ENCODE data around the gene CLDN6. TPM values are rescaled to one million over a fixed set of nuclear protein-coding genes. Genes with fewer than 3 reads are reported as not detected.

Gene CLDN6
- total and polyA plus RNA-seq, 2 of the 13 experiments (the other 11 are each of a cell fraction or from before 2014, with no cell fraction given), result 5.9 to 7.6 TPM

GRCh38 chr16:3007059-3007956 lies 10.7 kb downstream of the CLDN6 start (continued):
- TF ChIP-seq ZNF274 (CRISPR knock-in tag; IDR thresholded peaks at IDR 0.05) (0 out of 2 replicates have a peak, but pooled peaks have one; percentile 30), SALL1 (CRISPR knock-in tag; IDR thresholded peaks at IDR 0.05) (peak; percentile 33; the same call in 1 of the 2 replicates), PTBP1 (IDR thresholded peaks at IDR 0.05; ENCODE audit: low read depth, low read length, poor library complexity, severe bottlenecking) (no peak), FOSL2 (CRISPR knock-in tag; IDR thresholded peaks at IDR 0.05) (0 out of 2 replicates have a peak, but pooled peaks have one; percentile 44), HNF4G (IDR thresholded peaks at IDR 0.05; ENCODE audit: borderline replicate concordance, low read depth, low read length) (peak; percentile 72), HNF4G (CRISPR knock-in tag; IDR thresholded peaks at IDR 0.05; ENCODE audit: borderline replicate concordance, low read depth) (no peak), PATZ1 (CRISPR knock-in tag; IDR thresholded peaks at IDR 0.05) (peak; percentile 69), MAX (IDR thresholded peaks at IDR 0.05) (peak; percentile 38; the same call in 1 of the 2 replicates), ZNF687 (CRISPR knock-in tag; IDR thresholded peaks at IDR 0.05) (peak; percentile 85), NCOR1 (IDR thresholded peaks at IDR 0.05; ENCODE audit: borderline replicate concordance, low read length) (0 out of 2 replicates have a peak, but pooled peaks have one; percentile 27), THAP8 (CRISPR knock-in tag; IDR thresholded peaks at IDR 0.05; ENCODE audit: borderline replicate concordance) (no peak), HNRNPL (IDR thresholded peaks at IDR 0.05; ENCODE audit: low read depth, low read length) (peak; percentile 97), SMAD1 (CRISPR knock-in tag; IDR thresholded peaks at IDR 0.05; ENCODE audit: borderline replicate concordance, low read depth) (no peak), RBM39 (IDR thresholded peaks at IDR 0.05; ENCODE audit: low read depth, low read length, poor library complexity, severe bottlenecking) (no peak), ZNF430 (CRISPR knock-in tag; IDR thresholded peaks at IDR 0.05) (0 out of 2 replicates have a peak, but pooled peaks have one; percentile 6), JUND (CRISPR knock-in tag; IDR thresholded peaks at IDR 0.05) (no peak)
